HEK293 (cell line): ENCODE results near the gene SOX6.

Source experiments
- CTCF ChIA-PET: fragments of 350-600 bp; formaldehyde crosslinking; extraction: SDS; loops from one replicate; lab custom pipeline; 2021; ENCODE audit warnings: antibody characterized with exemption; lab: Yijun Ruan, JAX
- POLR2A ChIA-PET: fragments of 300-600 bp; formaldehyde crosslinking; extraction: SDS; loops from one replicate; lab custom pipeline; 2020; ENCODE audit warnings: antibody characterized with exemption, inconsistent platforms; lab: Yijun Ruan, JAX
- H3K27ac ChIP-seq: fragments of 200-500 bp; sonication (Bioruptor generic); 2 replicates; pipeline ENCODE4 v1.5.1; 2014; ENCODE audit warnings: low read depth, low read length, control low read depth, inconsistent platforms; ENCODE audit errors: extremely low read depth
- H3K36me3 ChIP-seq, 2 experiments: fragments of 200-500 bp in 1 of 2; sonication (Bioruptor generic) in 1 of 2; 1 replicate in 1 of 2; 2 replicates in 1 of 2; pipeline ENCODE4 v1.5.1; 2014 to 2017; ENCODE audit warnings: inconsistent platforms in 2 of 2, low read length in 2 of 2; ENCODE audit not compliant: control insufficient read depth in 2 of 2, insufficient read depth in 1 of 2
- H3K4me1 ChIP-seq: fragments of 200-500 bp; sonication (Bioruptor generic); 2 replicates; pipeline ENCODE4 v1.5.1; 2014; ENCODE audit warnings: mild to moderate bottlenecking, low read length, inconsistent platforms; ENCODE audit not compliant: control insufficient read depth, insufficient read depth
- H3K4me3 ChIP-seq: 2 replicates; pipeline ENCODE4 v1.5.1; 2011; ENCODE audit warnings: low read depth, mild to moderate bottlenecking, control low read depth, low read length, moderate library complexity
- H3K9me3 ChIP-seq: fragments of 200-500 bp; sonication (Bioruptor generic); 2 replicates; pipeline ENCODE4 v1.5.1; 2014; ENCODE audit warnings: low read depth, low read length, inconsistent platforms; ENCODE audit not compliant: control insufficient read depth, insufficient read depth
- BCL6B ChIP-seq: fragments of 450-650 bp; formaldehyde crosslinking; IDR thresholded peaks from 2 replicates; pipeline ENCODE4 v1.5.1; 2017; ENCODE audit warnings: missing biosample characterization, missing genetic modification characterization
- CTCF ChIP-seq: fragments of 450-650 bp; formaldehyde crosslinking; IDR thresholded peaks from 2 replicates; pipeline ENCODE4 v1.5.1; 2016; ENCODE audit warnings: missing biosample characterization, missing genetic modification characterization
- HOXD13 ChIP-seq: sonication (generic); formaldehyde crosslinking; IDR thresholded peaks from 2 replicates; pipeline ENCODE4 v1.8.0; 2022; ENCODE audit warnings: missing genetic modification reagents, borderline replicate concordance
- KLF1 ChIP-seq: fragments of 450-650 bp; formaldehyde crosslinking; IDR thresholded peaks from 2 replicates; pipeline ENCODE4 v1.5.1; 2016; ENCODE audit warnings: missing biosample characterization, missing genetic modification characterization
- PBX3 ChIP-seq: sonication (generic); formaldehyde crosslinking; IDR thresholded peaks from 2 replicates; pipeline ENCODE4 v1.8.1; 2022; ENCODE audit warnings: mild to moderate bottlenecking, moderate library complexity, missing genetic modification reagents
- SP7 ChIP-seq: fragments of 450-650 bp; formaldehyde crosslinking; IDR thresholded peaks from 2 replicates; pipeline ENCODE4 v1.5.1; 2016; ENCODE audit warnings: missing biosample characterization, missing genetic modification characterization
- YY1 ChIP-seq: fragments of 450-650 bp; formaldehyde crosslinking; IDR thresholded peaks from 2 replicates; pipeline ENCODE4 v1.5.1; 2018; ENCODE audit warnings: missing biosample characterization, missing genetic modification characterization
- ZBTB48 ChIP-seq: fragments of 450-650 bp; formaldehyde crosslinking; IDR thresholded peaks from 2 replicates; pipeline ENCODE4 v1.5.1; 2016; ENCODE audit warnings: missing biosample characterization, missing genetic modification characterization
- ZEB2 ChIP-seq: fragments of 450-650 bp; formaldehyde crosslinking; IDR thresholded peaks from 2 replicates; pipeline ENCODE4 v1.5.1; 2016; ENCODE audit warnings: missing biosample characterization, missing genetic modification characterization
- ZIC2 ChIP-seq: fragments of 450-650 bp; formaldehyde crosslinking; IDR thresholded peaks from 2 replicates; pipeline ENCODE4 v1.5.1; 2016; ENCODE audit warnings: missing biosample characterization, missing genetic modification characterization
- ZNF2 ChIP-seq: fragments of 450-650 bp; formaldehyde crosslinking; IDR thresholded peaks from 2 replicates; pipeline ENCODE4 v1.5.1; 2016; ENCODE audit warnings: missing biosample characterization, missing genetic modification characterization
- ZNF23 ChIP-seq: fragments of 450-650 bp; formaldehyde crosslinking; IDR thresholded peaks from 2 replicates; pipeline ENCODE4 v1.5.1; 2016; ENCODE audit warnings: missing biosample characterization, missing genetic modification characterization, borderline replicate concordance
- ZNF350 ChIP-seq: fragments of 450-650 bp; formaldehyde crosslinking; IDR thresholded peaks from 2 replicates; pipeline ENCODE4 v1.5.0; 2017; ENCODE audit warnings: missing biosample characterization, mild to moderate bottlenecking, missing genetic modification characterization
- ZNF362 ChIP-seq: fragments of 450-650 bp; formaldehyde crosslinking; IDR thresholded peaks from 2 replicates; pipeline ENCODE4 v1.5.1; 2016; ENCODE audit warnings: missing biosample characterization, missing genetic modification characterization
- ZNF48 ChIP-seq: fragments of 450-650 bp; formaldehyde crosslinking; IDR thresholded peaks from 2 replicates; pipeline ENCODE4 v1.5.1; 2016; ENCODE audit warnings: missing biosample characterization, missing genetic modification characterization
- ZNF488 ChIP-seq: fragments of 450-650 bp; formaldehyde crosslinking; IDR thresholded peaks from 2 replicates; pipeline ENCODE4 v1.5.1; 2016; ENCODE audit warnings: missing biosample characterization, missing genetic modification characterization
- ZNF548 ChIP-seq: fragments of 450-650 bp; formaldehyde crosslinking; IDR thresholded peaks from 2 replicates; pipeline ENCODE4 v1.5.1; 2016; ENCODE audit warnings: missing biosample characterization, missing genetic modification characterization
- ZNF560 ChIP-seq: fragments of 450-650 bp; formaldehyde crosslinking; IDR thresholded peaks from 2 replicates; pipeline ENCODE4 v1.5.1; 2017; ENCODE audit warnings: missing biosample characterization, missing genetic modification characterization, borderline replicate concordance
- ZNF585B ChIP-seq: fragments of 450-650 bp; formaldehyde crosslinking; IDR thresholded peaks from 2 replicates; pipeline ENCODE4 v1.5.1; 2016; ENCODE audit warnings: missing biosample characterization, missing genetic modification characterization
- ZNF610 ChIP-seq: fragments of 450-650 bp; formaldehyde crosslinking; IDR thresholded peaks from 2 replicates; pipeline ENCODE4 v1.5.1; 2016; ENCODE audit warnings: missing biosample characterization, missing genetic modification characterization, borderline replicate concordance
- ZNF621 ChIP-seq: fragments of 450-650 bp; formaldehyde crosslinking; IDR thresholded peaks from 2 replicates; pipeline ENCODE4 v1.5.1; 2017; ENCODE audit warnings: missing biosample characterization, missing genetic modification characterization
- ZNF658 ChIP-seq: fragments of 450-650 bp; formaldehyde crosslinking; IDR thresholded peaks from 2 replicates; pipeline ENCODE4; 2016; ENCODE audit warnings: missing biosample characterization, missing genetic modification characterization
- ZNF660 ChIP-seq: fragments of 450-650 bp; IDR thresholded peaks from 2 replicates; pipeline ENCODE4 v1.5.1; 2018; ENCODE audit warnings: missing biosample characterization, mild to moderate bottlenecking, missing genetic modification characterization
- ZNF670 ChIP-seq: fragments of 450-650 bp; formaldehyde crosslinking; IDR thresholded peaks from 2 replicates; pipeline ENCODE4 v1.5.1; 2016; ENCODE audit warnings: missing biosample characterization, missing genetic modification characterization, low read depth
- ZNF747 ChIP-seq: fragments of 450-650 bp; formaldehyde crosslinking; IDR thresholded peaks from 2 replicates; pipeline ENCODE4 v1.5.1; 2016; ENCODE audit warnings: missing biosample characterization, missing genetic modification characterization

SOX6 gene

GRCh38 chr11:16007514-16007913 lies 348.8 kb downstream of the SOX6 start:
- H3K4me3 ChIP-seq = no peak overlapping the region
- ChIA-PET CTCF (no interaction called here), POLR2A (no interaction called here)
- H3K27ac ChIP-seq = no peak overlapping the region
- TF ChIP-seq ZNF350 (tag by site-specific recombination) (no peak), ZNF621 (no peak), ZNF747 (no peak), ZIC2 (tag by site-specific recombination) (no peak), HOXD13 (CRISPR knock-in tag) (no peak), ZEB2 (no peak), SP7 (no peak), ZNF548 (tag by site-specific recombination) (no peak), ZNF560 (tag by site-specific recombination) (no peak), CTCF (tag by site-specific recombination) (no peak), ZNF488 (no peak), ZNF670 (tag by site-specific recombination) (no peak), ZNF660 (tag by site-specific recombination) (no peak), ZNF23 (tag by site-specific recombination) (no peak), ZNF2 (tag by site-specific recombination) (no peak), ZBTB48 (tag by site-specific recombination) (no peak), ZNF585B (tag by site-specific recombination) (no peak), ZNF610 (tag by site-specific recombination) (no peak), BCL6B (tag by site-specific recombination) (no peak), YY1 (tag by site-specific recombination) (no peak)
- H3K9me3 ChIP-seq = no peaks in the 10 kb centered on the region
- no peaks in the 10 kb centered on the region for H3K36me3 ChIP-seq
- H3K4me1 ChIP-seq = no peaks in the 10 kb centered on the region

- H3K4me1 ChIP-seq = no peaks in the 10 kb centered on the region
- TF ChIP-seq ZNF610 (tag by site-specific recombination) (no peak), ZNF48 (tag by site-specific recombination) (no peak), ZNF658 (tag by site-specific recombination) (no peak), PBX3 (CRISPR knock-in tag) (no peak), ZNF362 (tag by site-specific recombination) (no peak), KLF1 (no peak)
- ChIA-PET POLR2A (no interaction called here), CTCF (interaction anchor here (0.6 kb wide), 2 partner anchors 12 to 124 kb away, joined by 3 read pairs; no protein-coding TSS in a partner anchor)
- no peaks in the 10 kb centered on the region for H3K36me3 ChIP-seq
- H3K9me3 ChIP-seq = no peaks in the 10 kb centered on the region
- H3K4me3 ChIP-seq = no peak overlapping the region
- no peak overlapping the region for H3K27ac ChIP-seq
Measured at GRCh38 chr11:16002942-16003341, 353.4 kb downstream of the SOX6 start.
